ENCODE results near the gene KSR2.

Gene KSR2

GRCh38 chr12:117847371-117847770 lies 121.4 kb downstream of the KSR2 start:
- peaks cover 38% of the 10 kb centered on the region for H3K27me3 Mint-ChIP-seq (ENCODE audit: low read depth, poor library complexity)
- H3K4me3 Mint-ChIP-seq = no peak overlapping the region
- H3K36me3 Mint-ChIP-seq (ENCODE audit: low read depth) = no peaks in the 10 kb centered on the region
- no peak for DNase-seq
- no peak for TF ChIP-seq CTCF (IDR thresholded peaks at IDR 0.05)
- peaks cover 22% of the 10 kb centered on the region for H3K9me3 Mint-ChIP-seq
- no peak overlapping the region for H3K27ac Mint-ChIP-seq
- H3K4me1 Mint-ChIP-seq = peaks cover 13% of the 10 kb centered on the region

- DNase-seq = no peak
- no peak for TF ChIP-seq CTCF (IDR thresholded peaks at IDR 0.05)
- H3K27me3 Mint-ChIP-seq (ENCODE audit: low read depth, poor library complexity) = peaks cover 43% of the 10 kb centered on the region
- H3K4me3 Mint-ChIP-seq = no peak overlapping the region
- no peak overlapping the region for H3K27ac Mint-ChIP-seq
- peaks cover 25% of the 10 kb centered on the region for H3K9me3 Mint-ChIP-seq
- H3K36me3 Mint-ChIP-seq (ENCODE audit: low read depth) = no peaks in the 10 kb centered on the region
- peaks cover 13% of the 10 kb centered on the region for H3K4me1 Mint-ChIP-seq
Measured at GRCh38 chr12:117845271-117845904, 123.4 kb downstream of the KSR2 start.

GRCh38 chr12:117844114-117844830 lies 124.5 kb downstream of the KSR2 start:
- Mint-ChIP-seq H3K9me3 (peaks cover 25% of the 10 kb centered on the region), H3K27ac (no peak overlapping the region), H3K4me3 (no peak overlapping the region), H3K4me1 (peaks cover 8% of the 10 kb centered on the region), H3K36me3 (ENCODE audit: low read depth) (no peaks in the 10 kb centered on the region), H3K27me3 (ENCODE audit: low read depth, poor library complexity) (peaks cover 46% of the 10 kb centered on the region)
- no peak for DNase-seq
- no peak for TF ChIP-seq CTCF (IDR thresholded peaks at IDR 0.05)

GRCh38 chr12:117842630-117843029 lies 126.2 kb downstream of the KSR2 start:
- H3K4me3 Mint-ChIP-seq = no peak overlapping the region
- H3K9me3 Mint-ChIP-seq = peaks cover 25% of the 10 kb centered on the region
- H3K4me1 Mint-ChIP-seq = peaks cover 2% of the 10 kb centered on the region
- H3K27ac Mint-ChIP-seq = no peak overlapping the region
- peaks cover 48% of the 10 kb centered on the region for H3K27me3 Mint-ChIP-seq (ENCODE audit: low read depth, poor library complexity)
- no peaks in the 10 kb centered on the region for H3K36me3 Mint-ChIP-seq (ENCODE audit: low read depth)
- TF ChIP-seq CTCF (IDR thresholded peaks at IDR 0.05) = no peak
- no peak for DNase-seq

- no peaks in the 10 kb centered on the region for H3K36me3 Mint-ChIP-seq (ENCODE audit: low read depth)
- H3K9me3 Mint-ChIP-seq = peaks cover 25% of the 10 kb centered on the region
- H3K4me1 Mint-ChIP-seq = peaks cover 6% of the 10 kb centered on the region
- no peak for DNase-seq
- no peak overlapping the region for H3K27ac Mint-ChIP-seq
- no peak for TF ChIP-seq CTCF (IDR thresholded peaks at IDR 0.05)
- H3K27me3 Mint-ChIP-seq (ENCODE audit: low read depth, poor library complexity) = peaks cover 48% of the 10 kb centered on the region
- H3K4me3 Mint-ChIP-seq = no peak overlapping the region
Measured at GRCh38 chr12:117842220-117842619, 126.6 kb downstream of the KSR2 start.

GRCh38 chr12:117837737-117838050 lies 131.1 kb downstream of the KSR2 start:
- no peak for TF ChIP-seq CTCF (IDR thresholded peaks at IDR 0.05)
- H3K36me3 Mint-ChIP-seq (ENCODE audit: low read depth) = no peaks in the 10 kb centered on the region

More at GRCh38 chr12:117837737-117838050, 131.1 kb downstream of the KSR2 start:
- H3K9me3 Mint-ChIP-seq = peaks cover 5% of the 10 kb centered on the region
- peaks cover 41% of the 10 kb centered on the region for H3K27me3 Mint-ChIP-seq (ENCODE audit: low read depth, poor library complexity)
- H3K4me3 Mint-ChIP-seq = no peak overlapping the region
- no peak overlapping the region for H3K27ac Mint-ChIP-seq
- DNase-seq = no peak
- peaks cover 39% of the 10 kb centered on the region for H3K4me1 Mint-ChIP-seq
